ENCODE measurements around the gene PNPO. TPM values are rescaled to one million over a fixed set of nuclear protein-coding genes. Genes with fewer than 3 reads are reported as not detected.

The PNPO gene
- total RNA-seq, 2 donors from 2014 or later = 28.4 to 35.4 TPM

GRCh38 chr17:47914306-47914948 is 26.9 kb upstream of the PNPO start:
- TF ChIP-seq CTCF (IDR thresholded peaks at IDR 0.05) = no peak
- DNase-seq (ENCODE audit: low spot score) = no peak
- Histone ChIP-seq H3K27me3 (no peaks in the 10 kb centered on the region), H3K9me3 (no peaks in the 10 kb centered on the region), H3K27ac (peak overlapping the region; percentile 68 to 83), H3K4me3 (no peak overlapping the region), H3K36me3 (peaks cover 5% of the 10 kb centered on the region), H3K4me1 (peaks cover 0 to 35% of the 10 kb centered on the region in 2 donors)

GRCh38 chr17:47915776-47916398 is 25.5 kb upstream of the PNPO start:
- no peaks in the 10 kb centered on the region for H3K9me3 ChIP-seq
- peak overlapping the region; percentile 68 to 83 for H3K27ac ChIP-seq
- no peaks in the 10 kb centered on the region for H3K27me3 ChIP-seq
- H3K36me3 ChIP-seq = peaks cover 5% of the 10 kb centered on the region
- peaks cover 0 to 29% of the 10 kb centered on the region in 2 donors for H3K4me1 ChIP-seq
- TF ChIP-seq CTCF (IDR thresholded peaks at IDR 0.05) = no peak
- no peak for DNase-seq (ENCODE audit: low spot score)
- H3K4me3 ChIP-seq = no peak overlapping the region

GRCh38 chr17:47916489-47917208 is 24.7 kb upstream of the PNPO start:
- no peak for TF ChIP-seq CTCF (IDR thresholded peaks at IDR 0.05)
- peaks cover 5% of the 10 kb centered on the region for H3K36me3 ChIP-seq
- no peaks in the 10 kb centered on the region for H3K9me3 ChIP-seq
- H3K4me3 ChIP-seq = no peak overlapping the region
- no peak for DNase-seq (ENCODE audit: low spot score)
- H3K27me3 ChIP-seq = no peaks in the 10 kb centered on the region
- H3K4me1 ChIP-seq = peaks cover 0 to 29% of the 10 kb centered on the region in 2 donors
- H3K27ac ChIP-seq = peak overlapping the region; percentile 68 to 83

- no peaks in the 10 kb centered on the region for H3K27me3 ChIP-seq
- H3K27ac ChIP-seq = no peak overlapping the region
- peaks cover 5% of the 10 kb centered on the region for H3K36me3 ChIP-seq
- no peak for TF ChIP-seq CTCF (IDR thresholded peaks at IDR 0.05)
- no peaks in the 10 kb centered on the region for H3K9me3 ChIP-seq
- no peak overlapping the region for H3K4me3 ChIP-seq
- no peak for DNase-seq (ENCODE audit: low spot score)
- H3K4me1 ChIP-seq = peaks cover 0 to 29% of the 10 kb centered on the region in 2 donors
Measured at GRCh38 chr17:47917581-47917980, 23.8 kb upstream of the PNPO start.

GRCh38 chr17:47918006-47918405 is 23.4 kb upstream of the PNPO start:
- no peak overlapping the region for H3K27ac ChIP-seq
- no peaks in the 10 kb centered on the region for H3K9me3 ChIP-seq
- no peaks in the 10 kb centered on the region for H3K27me3 ChIP-seq
- peaks cover 0 to 29% of the 10 kb centered on the region in 2 donors for H3K4me1 ChIP-seq
- no peak overlapping the region for H3K4me3 ChIP-seq
- peaks cover 7% of the 10 kb centered on the region for H3K36me3 ChIP-seq
- no peak for DNase-seq (ENCODE audit: low spot score)
- no peak for TF ChIP-seq CTCF (IDR thresholded peaks at IDR 0.05)

Data from right atrium auricular region (tissue), 2 donors.